ENCODE measurements around the gene CACNA2D3.

The CACNA2D3 gene

DNA sequence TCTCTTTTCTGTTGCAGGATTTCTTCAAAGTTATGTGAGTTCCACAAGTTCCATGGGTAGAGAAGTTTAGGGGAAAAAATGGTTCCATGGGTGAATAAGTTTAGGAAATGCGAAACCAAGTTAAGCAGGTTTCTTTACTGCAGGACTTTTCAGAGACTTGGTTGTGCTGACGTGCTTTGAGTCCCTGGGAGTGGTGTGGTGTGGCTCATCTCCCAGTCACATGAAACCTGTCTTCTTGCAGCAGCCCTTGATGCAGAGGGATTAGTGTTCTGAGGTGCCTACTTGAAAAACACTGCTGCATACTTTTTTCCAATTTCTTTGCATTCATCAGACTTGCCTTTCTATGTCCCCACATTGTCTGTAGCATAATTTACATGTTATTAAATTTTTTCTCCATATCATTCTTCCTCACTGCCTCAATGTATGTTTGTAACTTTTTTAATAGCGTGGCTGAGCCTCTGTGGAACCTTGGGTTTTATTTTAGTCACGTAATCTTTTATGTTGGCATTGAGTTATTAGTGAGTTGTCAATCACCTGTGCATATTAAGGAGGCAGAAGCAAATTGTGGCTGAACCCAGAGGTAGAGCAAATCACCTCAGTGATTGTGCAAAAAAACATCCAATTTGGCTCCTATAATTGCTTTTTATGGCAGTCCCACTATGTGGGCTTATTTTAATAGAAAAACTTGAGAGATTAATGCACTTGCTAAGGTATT is 115.6 kb downstream of the CACNA2D3 start:
- H3K27ac Mint-ChIP-seq, result no peak overlapping the region
- no peak for DNase-seq

DNA sequence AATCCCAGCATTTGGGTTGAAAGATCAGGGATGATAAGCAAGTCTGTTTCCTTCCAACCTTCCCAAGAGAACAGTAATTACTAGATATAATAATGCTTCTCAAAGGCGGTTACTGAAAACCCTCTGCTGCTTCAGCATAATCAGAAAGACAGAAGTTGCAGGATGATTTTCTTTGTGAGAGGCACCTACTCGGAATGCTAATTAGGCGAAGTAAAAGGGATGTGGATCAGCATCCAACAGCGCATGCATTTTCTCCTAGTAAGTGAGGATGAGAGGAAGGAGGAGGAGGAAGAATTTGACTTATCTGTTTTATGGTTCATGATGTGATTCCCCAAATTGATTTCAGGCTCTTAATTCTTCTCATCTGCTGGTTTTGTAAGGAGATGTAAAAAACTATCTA is 118.0 kb downstream of the CACNA2D3 start:
- no peaks in the 10 kb centered on the region for H3K27me3 Mint-ChIP-seq
- H3K4me1 Mint-ChIP-seq, result no peaks in the 10 kb centered on the region
- DNase-seq, result no peak
- ATAC-seq, result no peak
- H3K27ac Mint-ChIP-seq, result no peak overlapping the region
- H3K9me3 Mint-ChIP-seq, result no peaks in the 10 kb centered on the region
- H3K36me3 Mint-ChIP-seq (ENCODE audit: low read depth), result no peaks in the 10 kb centered on the region
- H3K4me3 Mint-ChIP-seq, result no peak overlapping the region

More for the DNA sequence above, 115.6 kb downstream of the CACNA2D3 start:
- Mint-ChIP-seq H3K9me3 (no peaks in the 10 kb centered on the region), H3K4me3 (no peak overlapping the region), H3K27me3 (peaks cover 5% of the 10 kb centered on the region), H3K36me3 (ENCODE audit: low read depth) (no peaks in the 10 kb centered on the region), H3K4me1 (no peaks in the 10 kb centered on the region)
- no peak for ATAC-seq

DNA sequence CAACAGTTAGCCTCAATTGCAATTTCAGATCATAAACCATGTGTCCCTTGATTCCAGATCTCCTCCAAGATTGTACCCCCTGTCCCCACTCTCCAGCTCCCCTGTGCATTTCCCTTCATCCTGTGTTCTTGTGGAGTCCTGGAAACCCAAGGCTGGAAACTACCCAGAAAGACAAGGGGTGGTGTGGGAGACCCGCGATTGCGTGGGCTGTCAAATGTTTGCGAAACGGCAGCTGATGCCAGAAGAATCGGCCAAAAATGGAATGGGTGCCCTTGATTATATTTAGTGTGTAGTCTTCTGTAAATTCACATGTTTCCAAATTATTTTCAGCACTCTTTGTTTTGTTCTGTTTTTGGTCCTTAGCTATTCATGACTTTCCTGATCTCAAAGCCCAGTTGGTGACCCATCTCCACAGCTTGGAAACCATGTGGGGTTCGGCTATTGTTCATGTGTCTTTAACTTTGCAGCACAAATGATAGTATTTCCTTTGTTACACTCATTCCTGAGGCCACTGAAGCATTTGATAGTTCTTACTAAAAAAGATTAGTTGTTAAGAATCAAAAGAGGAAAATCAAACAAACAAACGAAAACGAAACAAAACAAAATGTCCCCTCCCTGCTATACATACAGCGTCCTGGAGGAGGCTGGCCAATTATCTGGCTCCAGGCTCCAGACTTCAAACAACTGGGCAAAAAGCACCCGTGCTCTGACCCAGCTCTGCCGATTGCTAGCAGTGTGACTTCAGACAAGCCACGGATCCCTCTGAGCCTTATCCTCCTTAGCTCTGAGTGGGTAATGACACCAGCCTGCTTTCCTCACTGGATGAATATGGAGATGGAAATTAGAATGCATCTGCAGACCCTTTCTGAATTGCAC is 120.9 kb downstream of the CACNA2D3 start:
- ATAC-seq (no peak), DNase-seq (no peak)
- H3K9me3 Mint-ChIP-seq, result peaks cover 3% of the 10 kb centered on the region
- no peak overlapping the region for H3K4me3 Mint-ChIP-seq
- H3K27me3 Mint-ChIP-seq, result no peaks in the 10 kb centered on the region
- H3K36me3 Mint-ChIP-seq (ENCODE audit: low read depth), result no peaks in the 10 kb centered on the region
- no peaks in the 10 kb centered on the region for H3K4me1 Mint-ChIP-seq
- no peak overlapping the region for H3K27ac Mint-ChIP-seq

DNA sequence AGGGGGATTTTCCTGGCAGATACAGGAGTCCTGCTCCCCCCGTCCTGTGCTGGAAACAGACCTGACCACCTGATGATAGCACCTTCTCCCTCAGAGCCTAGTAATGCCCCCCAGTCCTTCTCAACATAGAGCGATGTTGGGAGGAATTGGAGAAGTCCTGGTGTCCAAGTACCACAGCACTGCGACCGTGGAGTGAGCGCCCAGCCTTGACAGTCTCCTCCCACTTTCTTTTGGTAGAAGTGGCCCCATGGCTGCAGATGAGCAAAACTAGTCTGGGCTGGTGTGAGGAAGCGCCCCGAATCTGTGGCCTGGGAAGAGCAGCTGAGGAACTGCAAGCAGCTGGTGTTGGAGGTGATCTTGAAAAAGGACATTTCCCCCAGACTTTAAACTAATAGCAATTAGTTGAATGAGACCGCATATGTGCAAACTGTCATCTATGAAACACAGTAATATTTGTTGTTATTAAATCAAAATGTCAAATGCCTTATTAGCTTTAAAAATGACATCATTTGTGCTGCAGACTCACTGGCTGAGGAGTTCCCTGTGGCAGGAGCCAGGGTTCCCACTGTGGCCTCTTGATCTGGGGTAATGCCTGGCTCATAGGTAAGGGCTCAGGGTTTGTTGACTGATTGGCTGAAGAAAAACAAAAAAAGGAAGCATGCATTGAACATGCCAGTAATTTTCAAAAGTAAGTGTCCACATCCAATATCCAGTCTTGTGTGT is 121.8 kb downstream of the CACNA2D3 start:
- Mint-ChIP-seq H3K27ac (no peak overlapping the region), H3K9me3 (peaks cover 3% of the 10 kb centered on the region), H3K27me3 (no peaks in the 10 kb centered on the region), H3K4me1 (no peaks in the 10 kb centered on the region), H3K36me3 (ENCODE audit: low read depth) (no peaks in the 10 kb centered on the region), H3K4me3 (no peak overlapping the region)
- ATAC-seq (no peak), DNase-seq (no peak)

DNA sequence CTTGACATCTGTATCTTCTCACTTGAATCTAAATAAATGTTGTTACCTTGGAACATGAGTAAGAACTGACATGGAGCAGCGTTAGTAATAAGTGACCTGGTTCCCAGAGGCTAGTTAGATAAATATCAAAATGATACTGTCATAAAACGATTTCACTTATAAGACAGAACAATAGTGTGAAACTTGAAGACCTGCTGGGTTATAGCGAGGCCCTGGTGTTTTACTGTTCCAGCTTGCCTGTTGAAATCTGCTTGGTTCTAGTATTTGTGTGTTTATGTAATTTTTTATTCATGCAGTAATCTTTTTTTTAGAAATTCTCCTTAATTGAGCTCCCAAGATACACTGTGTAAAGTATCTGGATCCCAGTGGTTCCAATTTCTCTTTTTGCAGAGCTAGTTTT is 129.4 kb downstream of the CACNA2D3 start:
- H3K27me3 Mint-ChIP-seq, result peaks cover 2% of the 10 kb centered on the region
- H3K4me1 Mint-ChIP-seq, result no peaks in the 10 kb centered on the region
- peaks cover 3% of the 10 kb centered on the region for H3K9me3 Mint-ChIP-seq
- H3K27ac Mint-ChIP-seq, result no peak overlapping the region
- H3K4me3 Mint-ChIP-seq, result no peak overlapping the region
- no peaks in the 10 kb centered on the region for H3K36me3 Mint-ChIP-seq (ENCODE audit: low read depth)
- ATAC-seq (no peak), DNase-seq (no peak)

DNA sequence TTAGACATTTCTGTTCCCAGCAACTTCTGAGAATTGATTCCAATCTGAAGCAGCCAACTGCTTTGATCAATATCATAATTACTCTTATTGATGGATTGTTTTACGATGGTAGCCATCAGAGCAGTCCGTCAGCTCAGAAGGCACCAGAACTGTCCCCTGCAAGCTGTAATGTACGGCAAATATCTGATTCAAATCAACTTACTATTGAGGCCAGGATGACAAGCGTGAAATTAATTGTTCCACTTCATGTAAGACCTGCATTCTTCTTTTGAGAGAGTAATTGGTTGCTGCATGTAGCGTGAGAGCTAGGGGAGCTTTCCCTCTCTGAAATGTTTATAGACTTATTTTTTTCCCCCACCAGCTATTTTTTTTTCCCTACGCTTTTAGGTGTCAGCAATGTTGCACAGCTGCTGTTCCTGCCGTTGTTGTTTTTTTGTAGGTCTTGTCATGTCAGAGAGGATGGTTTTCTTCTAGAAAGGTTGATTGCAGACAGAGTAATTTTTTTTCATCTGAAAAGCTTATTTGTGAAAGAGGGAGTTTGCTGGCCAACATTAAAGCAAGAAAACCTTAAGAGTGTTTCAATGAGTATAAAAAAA is 134.9 kb downstream of the CACNA2D3 start:
- DNase-seq (no peak), ATAC-seq (no peak)
- no peak overlapping the region for H3K27ac Mint-ChIP-seq

DNA sequence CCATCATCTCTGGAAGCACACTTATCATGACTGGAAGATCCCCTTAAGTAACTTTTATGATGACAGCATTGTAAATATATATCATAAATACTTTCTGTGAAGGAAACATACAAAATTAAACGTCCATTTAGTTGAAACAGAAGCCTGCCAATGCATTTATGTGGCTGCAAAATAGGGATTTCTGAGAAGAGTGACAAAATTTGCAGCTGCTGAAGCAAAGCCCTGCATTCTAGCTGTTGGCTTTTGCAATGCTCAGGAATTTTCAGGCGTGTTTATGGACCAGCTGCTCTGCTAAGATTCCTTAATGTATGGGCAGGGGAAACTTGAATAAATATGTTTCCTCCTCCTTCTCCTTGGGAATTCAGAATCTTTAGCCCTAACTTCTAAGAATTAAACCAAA is 137.3 kb downstream of the CACNA2D3 start:
- no peaks in the 10 kb centered on the region for H3K4me1 Mint-ChIP-seq
- H3K27ac Mint-ChIP-seq, result no peak overlapping the region
- no peak overlapping the region for H3K4me3 Mint-ChIP-seq
- DNase-seq (no peak), ATAC-seq (no peak)
- peaks cover 22% of the 10 kb centered on the region for H3K27me3 Mint-ChIP-seq
- no peaks in the 10 kb centered on the region for H3K36me3 Mint-ChIP-seq (ENCODE audit: low read depth)
- peaks cover 3% of the 10 kb centered on the region for H3K9me3 Mint-ChIP-seq

More for the DNA sequence above, 134.9 kb downstream of the CACNA2D3 start:
- no peaks in the 10 kb centered on the region for H3K4me1 Mint-ChIP-seq
- peaks cover 14% of the 10 kb centered on the region for H3K27me3 Mint-ChIP-seq
- H3K4me3 Mint-ChIP-seq, result no peak overlapping the region
- H3K36me3 Mint-ChIP-seq (ENCODE audit: low read depth), result no peaks in the 10 kb centered on the region
- peaks cover 3% of the 10 kb centered on the region for H3K9me3 Mint-ChIP-seq

DNA sequence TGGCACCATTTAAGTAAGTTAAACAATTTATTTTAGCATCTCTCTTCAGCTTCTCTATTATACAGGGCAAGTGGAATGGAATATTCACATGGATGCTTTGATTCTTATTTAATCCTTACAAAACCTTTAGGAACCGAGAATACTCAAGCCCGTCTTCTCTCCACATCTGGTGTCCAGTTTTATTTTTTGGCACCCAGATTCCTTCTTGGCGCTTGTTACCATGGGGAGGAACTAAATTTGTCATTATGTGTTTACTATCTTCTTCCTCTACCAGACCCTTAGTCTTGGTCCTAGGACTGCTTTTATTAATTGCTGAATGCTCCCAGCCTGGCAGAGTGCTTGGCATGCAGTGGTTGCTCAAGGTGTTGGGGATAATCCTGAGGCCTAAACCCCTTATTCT is 138.8 kb downstream of the CACNA2D3 start:
- DNase-seq, result no peak

DNA sequence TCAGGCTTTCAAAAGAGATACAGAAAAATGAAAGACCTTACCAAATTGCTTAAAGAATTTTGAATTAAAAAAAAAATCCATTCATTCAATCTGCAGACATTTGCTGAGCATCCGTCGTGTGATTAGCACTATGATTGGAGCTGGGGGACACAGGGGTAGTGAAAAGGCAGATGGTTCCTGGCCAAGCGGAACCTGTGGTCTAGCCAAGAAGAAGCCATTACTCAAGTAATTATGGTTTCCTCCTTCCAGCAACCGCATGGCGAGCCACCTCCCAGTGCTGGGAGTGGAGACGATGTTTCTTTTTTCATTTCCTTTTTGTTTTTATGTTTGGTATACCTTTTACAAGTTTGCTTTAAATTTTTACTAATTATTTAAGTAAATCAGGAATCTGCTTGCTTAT is 140.2 kb downstream of the CACNA2D3 start:
- Mint-ChIP-seq H3K27me3 (peaks cover 21% of the 10 kb centered on the region), H3K4me1 (no peaks in the 10 kb centered on the region), H3K4me3 (no peak overlapping the region), H3K36me3 (ENCODE audit: low read depth) (no peaks in the 10 kb centered on the region), H3K27ac (no peak overlapping the region), H3K9me3 (peaks cover 3% of the 10 kb centered on the region)
- ATAC-seq (no peak), DNase-seq (no peak)

More for the DNA sequence above, 138.8 kb downstream of the CACNA2D3 start:
- no peak for ATAC-seq
- no peak overlapping the region for H3K27ac Mint-ChIP-seq
- H3K9me3 Mint-ChIP-seq, result peaks cover 3% of the 10 kb centered on the region
- H3K36me3 Mint-ChIP-seq (ENCODE audit: low read depth), result no peaks in the 10 kb centered on the region
- peaks cover 21% of the 10 kb centered on the region for H3K27me3 Mint-ChIP-seq
- H3K4me1 Mint-ChIP-seq, result no peaks in the 10 kb centered on the region
- no peak overlapping the region for H3K4me3 Mint-ChIP-seq

DNA sequence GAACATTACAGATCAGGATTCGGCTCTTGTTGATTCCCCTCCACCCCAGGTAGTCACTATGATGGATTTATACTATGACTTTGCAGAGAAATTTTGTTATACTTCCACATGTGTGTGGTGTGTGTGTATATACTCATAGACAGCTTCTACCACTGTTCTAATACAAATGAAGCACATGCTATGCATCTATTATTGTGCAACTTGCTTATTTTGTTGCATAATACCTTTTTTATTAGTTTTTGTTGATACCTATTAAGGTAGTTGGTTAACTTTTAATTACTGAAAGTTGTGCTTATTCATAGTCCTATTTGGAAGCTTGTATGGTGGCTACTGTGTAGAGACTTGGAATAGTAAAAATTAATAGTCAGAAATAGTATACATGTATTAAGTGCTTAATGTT is 140.6 kb downstream of the CACNA2D3 start:
- no peak overlapping the region for H3K27ac Mint-ChIP-seq
- H3K9me3 Mint-ChIP-seq, result peaks cover 3% of the 10 kb centered on the region
- peaks cover 21% of the 10 kb centered on the region for H3K27me3 Mint-ChIP-seq
- no peak for ATAC-seq
- no peak for DNase-seq
- H3K4me1 Mint-ChIP-seq, result no peaks in the 10 kb centered on the region
- no peak overlapping the region for H3K4me3 Mint-ChIP-seq
- H3K36me3 Mint-ChIP-seq (ENCODE audit: low read depth), result no peaks in the 10 kb centered on the region

DNA sequence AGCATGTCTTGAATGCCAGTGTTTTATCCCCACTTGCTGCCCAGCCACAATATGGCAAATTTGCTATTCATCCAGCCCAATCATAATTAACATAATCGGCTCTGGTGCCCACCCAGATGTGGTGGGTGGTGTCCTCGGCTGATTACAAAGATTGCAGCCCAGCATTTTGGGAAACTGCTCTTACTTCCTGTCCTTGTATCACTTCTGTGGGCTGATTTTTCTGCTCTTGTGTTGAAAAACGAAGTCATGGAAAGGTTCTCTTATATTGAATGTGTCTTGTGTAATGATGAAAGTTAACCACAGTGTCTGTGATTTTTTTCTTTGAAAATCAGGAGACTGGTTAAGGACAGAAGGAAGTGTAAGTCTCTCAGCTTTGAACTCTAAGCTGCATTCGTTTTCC is 141.7 kb downstream of the CACNA2D3 start:
- H3K4me3 Mint-ChIP-seq, result no peak overlapping the region
- no peaks in the 10 kb centered on the region for H3K4me1 Mint-ChIP-seq
- H3K27me3 Mint-ChIP-seq, result peaks cover 21% of the 10 kb centered on the region
- peaks cover 3% of the 10 kb centered on the region for H3K9me3 Mint-ChIP-seq
- no peak for ATAC-seq
- no peak overlapping the region for H3K27ac Mint-ChIP-seq
- no peak for DNase-seq
- no peaks in the 10 kb centered on the region for H3K36me3 Mint-ChIP-seq (ENCODE audit: low read depth)

DNA sequence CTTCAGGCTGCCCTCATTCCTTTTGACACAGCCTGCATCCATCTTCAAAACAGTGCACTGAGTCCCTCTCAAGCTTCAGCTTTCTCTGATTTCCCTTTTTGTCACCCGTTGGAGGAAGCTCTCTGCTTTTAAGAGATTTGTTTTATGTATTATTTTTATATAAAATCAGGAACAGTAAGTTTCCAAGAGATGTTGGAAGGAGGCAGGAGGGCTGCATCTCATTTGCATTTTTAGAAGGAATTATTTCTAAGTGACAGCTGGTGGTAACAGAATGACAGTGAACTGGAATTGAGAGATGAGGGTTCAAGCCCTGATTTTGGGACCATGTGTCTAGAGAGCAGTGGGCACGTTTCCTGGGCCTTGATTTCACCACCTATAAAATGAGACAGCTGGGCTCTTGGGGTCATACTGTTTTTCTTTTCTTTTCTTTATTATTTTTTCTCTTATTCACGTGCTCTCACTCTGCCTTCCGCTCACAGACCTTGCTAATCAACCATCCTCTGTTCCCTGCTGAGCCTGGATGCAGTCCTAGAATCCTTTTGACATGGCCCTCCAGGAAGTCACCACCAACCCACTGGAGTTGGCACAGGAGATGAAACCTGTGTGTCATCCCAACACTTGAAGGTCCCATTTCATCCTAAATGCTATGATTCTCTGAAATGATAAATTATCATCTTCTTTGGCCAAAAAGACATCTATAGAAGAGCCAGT is 148.6 kb downstream of the CACNA2D3 start:
- H3K27ac Mint-ChIP-seq, result no peak overlapping the region
- no peaks in the 10 kb centered on the region for H3K4me1 Mint-ChIP-seq
- H3K4me3 Mint-ChIP-seq, result no peak overlapping the region
- no peak for DNase-seq
- no peak for ATAC-seq
- no peaks in the 10 kb centered on the region for H3K9me3 Mint-ChIP-seq
- H3K27me3 Mint-ChIP-seq, result no peaks in the 10 kb centered on the region
- H3K36me3 Mint-ChIP-seq (ENCODE audit: low read depth), result no peaks in the 10 kb centered on the region

DNA sequence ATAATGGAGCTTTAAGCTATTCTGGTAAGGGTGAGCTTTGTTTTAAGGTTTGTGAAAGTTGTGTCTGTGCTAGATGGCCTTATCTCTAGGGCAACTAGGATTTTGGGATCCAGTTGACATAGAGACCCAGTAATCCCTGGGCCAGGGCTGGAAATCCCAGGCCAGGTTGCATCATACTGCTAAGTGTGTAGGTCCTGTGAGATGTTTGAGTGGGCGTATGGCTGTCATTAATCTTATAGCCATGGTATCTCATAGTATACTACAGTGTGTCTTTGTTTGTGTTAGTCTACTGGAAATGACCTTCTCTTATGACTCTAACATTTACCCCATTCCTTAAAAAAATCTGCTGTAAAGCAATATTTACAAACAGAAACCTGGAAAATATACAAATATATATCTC is 151.4 kb downstream of the CACNA2D3 start:
- DNase-seq (no peak), ATAC-seq (no peak)
- Mint-ChIP-seq H3K27me3 (no peaks in the 10 kb centered on the region), H3K4me3 (no peak overlapping the region), H3K36me3 (ENCODE audit: low read depth) (no peaks in the 10 kb centered on the region), H3K4me1 (no peaks in the 10 kb centered on the region), H3K9me3 (peaks cover 10% of the 10 kb centered on the region), H3K27ac (no peak overlapping the region)

DNA sequence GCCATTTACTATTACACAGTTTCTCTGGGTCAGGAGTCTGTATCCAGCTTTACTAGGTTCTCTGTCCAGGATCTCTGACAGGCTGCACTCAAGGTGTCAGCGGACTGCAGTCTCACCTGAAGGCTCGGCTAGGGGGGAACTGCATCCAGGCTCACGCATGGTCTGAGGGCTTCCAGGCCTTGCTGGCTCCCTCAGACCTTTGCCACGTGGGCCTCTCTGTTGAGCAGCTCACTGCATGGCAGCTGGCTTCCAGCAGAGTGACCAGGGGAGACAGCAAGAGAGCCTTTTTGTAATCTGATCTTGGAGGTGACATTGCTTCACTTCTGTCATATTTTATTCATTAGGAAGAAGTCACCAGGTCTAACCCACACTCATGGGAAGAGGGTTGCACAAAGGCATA is 152.3 kb downstream of the CACNA2D3 start:
- no peak for ATAC-seq
- no peak overlapping the region for H3K4me3 Mint-ChIP-seq

More for the DNA sequence above, 152.3 kb downstream of the CACNA2D3 start:
- peaks cover 10% of the 10 kb centered on the region for H3K9me3 Mint-ChIP-seq
- H3K36me3 Mint-ChIP-seq (ENCODE audit: low read depth), result no peaks in the 10 kb centered on the region
- no peak for DNase-seq
- no peaks in the 10 kb centered on the region for H3K4me1 Mint-ChIP-seq
- no peaks in the 10 kb centered on the region for H3K27me3 Mint-ChIP-seq
- no peak overlapping the region for H3K27ac Mint-ChIP-seq

All from activated naive CD8-positive, alpha-beta T cell treated with anti-CD3 and anti-CD28 coated beads, Interleukin-2, amount 50 U/mL, for 24 hours (primary cell).